Neuronal stem cell (in vitro differentiated cells): Measurements from ENCODE around the gene A3GALT2.

Source experiments
- DNase-seq: peaks from one replicate; pipeline ENCODE4 v3.0.0-alpha.2; 2013; ENCODE audit warnings: low spot score
- H2AFZ ChIP-seq: one replicate; pipeline ENCODE4 v1.6.1; 2013; ENCODE audit warnings: mild to moderate bottlenecking, low read length, inconsistent platforms
- H2AK5ac ChIP-seq: 2 replicates; pipeline ENCODE4 v1.6.1; 2013; ENCODE audit warnings: low read depth, mild to moderate bottlenecking, inconsistent platforms, low read length, moderate library complexity, mixed read lengths
- H2BK120ac ChIP-seq: 2 replicates; pipeline ENCODE4 v1.6.1; 2013; ENCODE audit warnings: low read depth, mild to moderate bottlenecking, inconsistent platforms, low read length, moderate library complexity, mixed read lengths
- H2BK12ac ChIP-seq: one replicate; pipeline ENCODE4 v1.6.1; 2013; ENCODE audit warnings: low read length, inconsistent platforms
- H2BK15ac ChIP-seq: 2 replicates; pipeline ENCODE4 v1.6.1; 2013; ENCODE audit warnings: mild to moderate bottlenecking, low read length, inconsistent platforms, mixed read lengths
- H2BK5ac ChIP-seq: one replicate; pipeline ENCODE4 v1.6.1; 2013; ENCODE audit warnings: inconsistent platforms, mild to moderate bottlenecking, low read length, moderate library complexity
- H3K14ac ChIP-seq: one replicate; pipeline ENCODE4 v1.6.1; 2013; ENCODE audit warnings: low read length, inconsistent platforms
- H3K18ac ChIP-seq: 2 replicates; pipeline ENCODE4 v1.6.1; 2013; ENCODE audit warnings: low read length, inconsistent platforms
- H3K23ac ChIP-seq: 2 replicates; pipeline ENCODE4 v1.6.1; 2013; ENCODE audit warnings: low read depth, mild to moderate bottlenecking, mixed read lengths, low read length, inconsistent platforms; ENCODE audit not compliant: poor library complexity
- H3K27ac ChIP-seq: replicated peaks from 3 replicates; pipeline ENCODE4 v1.5.1; 2013; ENCODE audit warnings: low read length, inconsistent platforms
- H3K27me3 ChIP-seq, 3 experiments: 2 replicates each; pipeline ENCODE4 v1.6.1; 2013; ENCODE audit warnings: low read length in 3 of 3, mild to moderate bottlenecking in 2 of 3, inconsistent platforms in 1 of 3, low read depth in 1 of 3, mixed read lengths in 1 of 3, moderate library complexity in 1 of 3; ENCODE audit not compliant: control insufficient read depth in 3 of 3, insufficient read depth in 3 of 3
- H3K36me3 ChIP-seq, 2 donors: replicated peaks in 1 of 2; 2 replicates each; pipeline ENCODE4 v1.6.1; 2013; ENCODE audit warnings: low read length in 2 of 2; ENCODE audit not compliant: control insufficient read depth in 2 of 2, insufficient read depth in 2 of 2
- H3K4ac ChIP-seq: 2 replicates; pipeline ENCODE4 v1.6.1; 2013; ENCODE audit warnings: inconsistent platforms, mild to moderate bottlenecking, low read length, moderate library complexity
- H3K4me1 ChIP-seq, 2 donors: 1 replicate in 1 of 2; 2 replicates in 1 of 2; pipeline ENCODE4 v1.6.1; 2013; ENCODE audit warnings: low read length in 2 of 2, low read depth in 1 of 2; ENCODE audit not compliant: control insufficient read depth in 2 of 2, insufficient read depth in 1 of 2
- H3K4me2 ChIP-seq: one replicate; pipeline ENCODE4 v1.6.1; 2013; ENCODE audit warnings: mild to moderate bottlenecking, low read length, inconsistent platforms; ENCODE audit not compliant: insufficient read depth, poor library complexity, severe bottlenecking
- H3K4me3 ChIP-seq, 2 donors: 2 replicates each; pipeline ENCODE4 v1.5.1; 2013; ENCODE audit warnings: low read length in 2 of 2, mild to moderate bottlenecking in 2 of 2, inconsistent platforms in 1 of 2, moderate library complexity in 1 of 2
- H3K79me1 ChIP-seq: one replicate; pipeline ENCODE4 v1.6.1; 2013; ENCODE audit warnings: low read depth, mild to moderate bottlenecking, inconsistent platforms, low read length, moderate library complexity
- H3K9ac ChIP-seq: one replicate; pipeline ENCODE4 v1.6.1; 2013; ENCODE audit warnings: mild to moderate bottlenecking, low read depth, low read length, inconsistent platforms; ENCODE audit not compliant: poor library complexity
- H3K9me3 ChIP-seq, 2 donors: replicated peaks in 1 of 2; 2 replicates each; pipeline versions ENCODE3 to v1.6.1; 2013; ENCODE audit warnings: low read length in 2 of 2, mild to moderate bottlenecking in 2 of 2, inconsistent platforms in 1 of 2, low read depth in 1 of 2, mixed read lengths in 1 of 2, moderate library complexity in 1 of 2; ENCODE audit not compliant: control insufficient read depth in 2 of 2, insufficient read depth in 1 of 2
- H4K8ac ChIP-seq: one replicate; pipeline ENCODE4 v1.6.1; 2013; ENCODE audit warnings: low read depth, mild to moderate bottlenecking, inconsistent platforms, low read length, moderate library complexity
- H4K91ac ChIP-seq: one replicate; pipeline ENCODE4 v1.6.1; 2013; ENCODE audit warnings: low read length, low read depth, mild to moderate bottlenecking, inconsistent platforms; ENCODE audit not compliant: poor library complexity
- WGBS, 2 donors: extraction: QIAGEN DNeasy Blood & Tissue Kit; methylation state at CpG; one replicate each; pipeline ENCODE4 v1.1.7; 2013; ENCODE audit warnings: missing lambda C conversion rate in 2 of 2, mixed read lengths in 1 of 2; ENCODE audit not compliant: insufficient read length in 2 of 2, insufficient replicate concordance in 1 of 2; ENCODE audit errors: extremely low coverage in 2 of 2; 5-methylcytosine and 5-hydroxymethylcytosine counted together

A3GALT2 gene

DNA sequence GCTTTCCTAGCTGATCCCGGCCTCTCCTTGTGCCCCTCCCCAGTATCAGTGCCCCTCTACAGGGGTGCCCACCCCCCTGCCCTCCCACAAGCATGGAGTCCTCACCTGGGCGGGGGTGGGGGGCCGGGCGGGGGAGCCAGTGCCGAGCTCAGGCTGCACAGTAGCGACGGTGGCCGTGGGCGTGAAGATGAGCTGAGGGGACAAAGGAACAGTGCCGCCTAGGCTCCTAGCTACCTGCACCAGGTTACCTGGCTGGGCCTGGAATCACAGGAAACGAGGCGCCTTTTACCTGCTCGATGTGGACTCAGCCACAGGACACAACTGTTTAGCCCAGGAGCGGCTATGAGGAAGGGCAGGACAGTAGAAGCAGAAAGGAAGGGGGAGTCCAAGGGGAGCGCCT, 47.5 kb upstream of the A3GALT2 start:
- H4K8ac ChIP-seq, result no peak overlapping the region
- H2AFZ ChIP-seq, result no peak overlapping the region
- no peak overlapping the region for H3K4me2 ChIP-seq
- no peak for DNase-seq
- no peak overlapping the region for H3K14ac ChIP-seq
- no peak overlapping the region for H4K91ac ChIP-seq
- H3K27me3 ChIP-seq, result no peaks in the 10 kb centered on the region
- no peak overlapping the region for H3K23ac ChIP-seq
- no CpG with 5 or more reads among the region's 15 CpGs for WGBS, 2 donors
- H2BK15ac ChIP-seq, result peak overlapping the region; percentile 91
- H3K36me3 ChIP-seq, result no peaks in the 10 kb centered on the region
- H2BK12ac ChIP-seq, result no peak overlapping the region
- no peak overlapping the region for H3K27ac ChIP-seq
- no peaks in the 10 kb centered on the region for H3K9me3 ChIP-seq
- no peaks in the 10 kb centered on the region for H3K79me1 ChIP-seq
- peaks cover 42 to 43% of the 10 kb centered on the region in 2 donors for H3K4me1 ChIP-seq
- H3K4me3 ChIP-seq, result no peak overlapping the region
- H3K9ac ChIP-seq, result no peak overlapping the region
- no peak overlapping the region for H3K4ac ChIP-seq
- no peak overlapping the region for H2BK120ac ChIP-seq
- peak overlapping the region; percentile 93 for H2AK5ac ChIP-seq
- peak overlapping the region; percentile 16 for H3K18ac ChIP-seq
- H2BK5ac ChIP-seq, result peak overlapping the region; percentile 45

DNA sequence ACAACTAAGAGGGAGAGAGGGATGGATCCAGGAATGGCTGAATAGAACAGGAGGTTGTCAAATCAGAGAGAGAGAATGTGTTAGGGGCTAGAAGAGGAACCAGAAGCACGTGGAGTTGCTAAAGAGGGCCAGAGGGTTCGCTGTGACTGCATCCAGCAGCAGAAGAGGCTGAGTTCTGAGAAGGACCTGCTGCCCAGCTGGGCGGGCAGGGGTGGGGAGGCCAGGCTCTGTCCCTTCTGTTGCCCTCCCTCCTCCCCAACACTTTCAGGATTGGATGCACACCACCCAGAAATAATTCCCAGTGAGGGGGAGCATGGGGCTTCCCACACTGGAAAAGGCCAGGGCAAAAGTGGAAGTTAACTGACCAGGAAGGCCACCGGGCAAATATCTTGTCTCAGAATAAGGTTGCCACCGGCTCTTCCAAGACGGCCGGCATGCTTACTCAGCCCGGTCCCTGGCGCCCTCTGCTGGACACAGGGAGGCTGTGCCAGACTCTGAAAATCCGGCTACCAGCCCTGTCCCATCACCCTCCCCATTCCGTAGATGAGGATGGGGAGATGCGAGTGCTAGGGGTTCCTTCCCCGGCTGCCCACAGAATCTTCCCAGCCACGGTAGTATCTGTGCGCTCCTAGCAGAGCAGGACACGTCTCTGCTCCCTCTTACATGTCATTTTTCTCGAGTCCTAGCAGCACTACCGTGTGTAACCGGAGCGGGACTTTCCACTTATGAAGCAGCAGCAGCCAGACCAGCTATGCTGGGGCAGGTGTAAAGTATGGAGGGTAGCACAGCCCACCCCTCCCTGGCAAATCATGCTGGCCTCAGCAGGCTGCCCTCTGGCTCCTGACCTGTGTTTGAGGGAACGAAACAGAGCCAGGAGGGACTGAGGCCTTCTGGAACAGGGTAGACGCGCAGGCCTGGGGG, 46.8 kb upstream of the A3GALT2 start:
- H3K18ac ChIP-seq, result peak overlapping the region; percentile 83
- WGBS, 2 donors, result no CpG with 5 or more reads among the region's 23 CpGs

DNA sequence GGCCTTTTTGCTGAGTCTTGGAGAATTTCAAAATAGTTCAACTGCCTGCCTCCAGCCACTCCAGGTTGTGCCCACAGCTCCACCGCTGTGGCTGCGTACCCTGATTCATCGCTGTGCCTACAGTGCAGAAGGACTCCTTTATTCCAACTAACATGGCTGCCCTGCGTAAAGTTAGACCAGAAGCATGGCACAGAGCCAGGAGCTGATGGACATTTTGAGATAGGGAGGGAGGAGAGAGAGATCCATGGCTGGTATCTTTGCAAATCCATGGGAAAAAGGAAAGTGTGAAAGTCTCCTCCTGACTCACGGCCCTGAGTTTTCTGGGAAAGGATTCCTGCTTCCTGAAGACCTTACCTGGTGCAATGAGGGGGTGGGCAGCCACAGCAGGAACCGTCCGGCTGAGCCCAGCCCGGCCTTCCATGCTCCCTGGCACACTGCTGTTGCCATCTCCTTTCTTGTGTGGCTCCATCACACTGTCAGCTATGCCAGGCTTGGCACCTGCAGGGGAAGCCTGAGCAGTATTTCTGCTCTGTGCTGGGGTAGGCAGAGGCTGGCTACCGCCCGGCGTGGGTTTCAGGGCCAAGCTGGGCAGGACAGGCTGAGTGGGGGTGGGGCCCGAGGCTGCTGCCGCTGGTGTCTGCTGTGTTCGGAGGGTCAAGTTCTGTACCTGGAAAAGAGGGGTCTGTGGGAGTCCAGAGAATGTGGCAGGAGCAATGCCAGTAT, 46.0 kb upstream of the A3GALT2 start:
- Histone ChIP-seq H3K36me3 (no peaks in the 10 kb centered on the region), H2BK120ac (peak overlapping the region; percentile 5), H3K4me2 (no peak overlapping the region), H3K4me3 (no peak overlapping the region), H3K14ac (no peak overlapping the region), H4K8ac (no peak overlapping the region), H2AFZ (no peak overlapping the region), H3K9me3 (no peaks in the 10 kb centered on the region), H3K23ac (no peak overlapping the region), H4K91ac (no peak overlapping the region), H3K79me1 (no peaks in the 10 kb centered on the region), H2BK15ac (peak overlapping the region; percentile 47), H3K27ac (no peak overlapping the region), H2BK5ac (no peak overlapping the region), H3K9ac (no peak overlapping the region), H3K18ac (peak overlapping the region; percentile 40), H3K4ac (no peak overlapping the region), H3K27me3 (no peaks in the 10 kb centered on the region), H3K4me1 (peaks cover 44 to 48% of the 10 kb centered on the region in 2 donors), H2AK5ac (peak overlapping the region; percentile 20), H2BK12ac (peak overlapping the region; percentile 52)
- no peak for DNase-seq
- WGBS, 2 donors, result no CpG with 5 or more reads among the region's 14 CpGs

More for the DNA sequence above, 46.8 kb upstream of the A3GALT2 start:
- Histone ChIP-seq H2AK5ac (peak overlapping the region; percentile 93), H3K23ac (peak overlapping the region; percentile 47), H3K4me1 (peaks cover 41 to 43% of the 10 kb centered on the region in 2 donors), H3K4me3 (no peak overlapping the region), H3K27me3 (no peaks in the 10 kb centered on the region), H2BK15ac (peak overlapping the region; percentile 91), H2BK12ac (peak overlapping the region; percentile 24), H3K79me1 (no peaks in the 10 kb centered on the region), H3K36me3 (no peaks in the 10 kb centered on the region), H3K9me3 (no peaks in the 10 kb centered on the region), H4K91ac (no peak overlapping the region), H2BK120ac (no peak overlapping the region), H3K14ac (no peak overlapping the region), H2BK5ac (no peak overlapping the region), H4K8ac (no peak overlapping the region), H3K4me2 (no peak overlapping the region), H3K4ac (no peak overlapping the region), H3K9ac (peak overlapping the region; percentile 9), H2AFZ (peak overlapping the region; percentile 37), H3K27ac (no peak overlapping the region)
- peak; percentile 84 for DNase-seq

DNA sequence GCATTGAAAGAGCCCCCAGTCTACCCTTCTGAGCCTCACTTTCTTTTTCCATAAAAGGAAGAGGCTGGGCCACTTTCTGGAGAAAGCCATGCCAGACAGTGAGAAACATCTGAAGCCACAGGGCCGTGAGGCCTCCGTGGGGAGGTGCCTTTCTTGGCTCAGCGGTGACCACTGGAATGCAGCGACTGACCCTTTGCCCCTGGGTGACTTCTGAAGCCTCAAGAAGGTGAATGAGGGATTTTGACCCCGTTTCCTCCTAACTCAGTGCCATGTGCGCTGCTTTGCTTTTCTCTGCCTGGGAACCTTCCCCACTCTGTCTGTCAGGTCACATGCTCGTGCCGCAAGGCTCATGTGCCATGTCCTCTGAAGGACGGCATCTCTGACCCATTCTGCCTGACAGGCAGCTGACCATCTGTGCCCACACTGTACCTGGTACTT, 44.7 kb upstream of the A3GALT2 start:
- H3K9me3 ChIP-seq, result no peaks in the 10 kb centered on the region
- peak overlapping the region; percentile 100 for H3K27ac ChIP-seq
- no peak for DNase-seq
- no peak overlapping the region for H3K4me3 ChIP-seq
- H3K36me3 ChIP-seq, result no peaks in the 10 kb centered on the region
- H3K4ac ChIP-seq, result no peak overlapping the region
- no peak overlapping the region for H2AFZ ChIP-seq
- H3K27me3 ChIP-seq, result no peaks in the 10 kb centered on the region
- peak overlapping the region; percentile 83 for H2BK5ac ChIP-seq
- no peak overlapping the region for H3K14ac ChIP-seq
- no peak overlapping the region for H3K23ac ChIP-seq
- no peak overlapping the region for H3K4me2 ChIP-seq
- no peak overlapping the region for H4K91ac ChIP-seq
- no CpG with 5 or more reads among the region's 9 CpGs for WGBS, 2 donors
- no peak overlapping the region for H2BK120ac ChIP-seq
- H2BK15ac ChIP-seq, result no peak overlapping the region
- no peak overlapping the region for H3K9ac ChIP-seq
- H3K79me1 ChIP-seq, result no peaks in the 10 kb centered on the region
- peak overlapping the region; percentile 48 for H2BK12ac ChIP-seq
- H3K18ac ChIP-seq, result peak overlapping the region; percentile 96
- peaks cover 54 to 57% of the 10 kb centered on the region in 2 donors for H3K4me1 ChIP-seq
- H4K8ac ChIP-seq, result no peak overlapping the region
- H2AK5ac ChIP-seq, result peak overlapping the region; percentile 50
